ENCODE results near the gene TEX261.

DNA sequence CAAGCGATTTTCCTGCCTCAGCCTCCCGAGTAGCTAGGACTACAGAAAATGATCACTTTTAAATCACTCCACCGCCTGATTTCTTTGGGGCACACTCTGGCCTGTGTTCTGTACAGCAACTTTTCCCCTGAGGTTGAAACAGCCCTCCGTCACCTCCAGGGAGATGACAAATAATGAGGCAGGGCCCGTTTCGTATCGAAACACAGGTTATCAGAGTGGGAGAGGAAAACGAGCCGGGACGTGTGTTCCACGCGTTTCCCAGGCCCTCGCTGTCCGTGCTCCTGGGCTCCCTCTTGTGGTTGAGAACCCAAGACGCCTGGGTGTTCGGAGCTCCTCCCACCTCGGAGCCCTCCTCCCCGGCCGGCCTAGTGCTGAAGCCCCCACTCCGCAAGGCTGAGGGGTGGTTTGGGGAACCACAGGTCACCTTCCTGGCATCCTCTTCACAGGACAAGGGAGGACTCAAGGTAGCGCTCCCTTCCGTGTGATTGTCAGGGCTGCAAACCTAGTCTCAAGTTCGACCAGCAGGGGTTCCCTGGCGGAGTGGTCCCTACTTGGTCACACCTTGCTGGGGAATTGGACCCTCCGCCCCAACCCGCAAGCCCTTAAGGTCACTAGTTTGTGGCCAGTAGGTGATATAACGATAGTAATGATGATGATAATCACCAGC lies 46.2 kb downstream of the TEX261 start:
- TF ChIP-seq, protein P1, sequence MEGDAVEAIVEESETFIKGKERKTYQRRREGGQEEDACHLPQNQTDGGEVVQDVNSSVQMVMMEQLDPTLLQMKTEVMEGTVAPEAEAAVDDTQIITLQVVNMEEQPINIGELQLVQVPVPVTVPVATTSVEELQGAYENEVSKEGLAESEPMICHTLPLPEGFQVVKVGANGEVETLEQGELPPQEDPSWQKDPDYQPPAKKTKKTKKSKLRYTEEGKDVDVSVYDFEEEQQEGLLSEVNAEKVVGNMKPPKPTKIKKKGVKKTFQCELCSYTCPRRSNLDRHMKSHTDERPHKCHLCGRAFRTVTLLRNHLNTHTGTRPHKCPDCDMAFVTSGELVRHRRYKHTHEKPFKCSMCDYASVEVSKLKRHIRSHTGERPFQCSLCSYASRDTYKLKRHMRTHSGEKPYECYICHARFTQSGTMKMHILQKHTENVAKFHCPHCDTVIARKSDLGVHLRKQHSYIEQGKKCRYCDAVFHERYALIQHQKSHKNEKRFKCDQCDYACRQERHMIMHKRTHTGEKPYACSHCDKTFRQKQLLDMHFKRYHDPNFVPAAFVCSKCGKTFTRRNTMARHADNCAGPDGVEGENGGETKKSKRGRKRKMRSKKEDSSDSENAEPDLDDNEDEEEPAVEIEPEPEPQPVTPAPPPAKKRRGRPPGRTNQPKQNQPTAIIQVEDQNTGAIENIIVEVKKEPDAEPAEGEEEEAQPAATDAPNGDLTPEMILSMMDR (IDR thresholded peaks at IDR 0.05): peak; percentile 63 to 90 (median 77)
- TF ChIP-seq POLR2AphosphoS5 (IDR thresholded peaks at IDR 0.05) (no peak), POLR2A (IDR thresholded peaks at IDR 0.05) (no peak), EP300 (IDR thresholded peaks at IDR 0.05) (no peak)

Data from gastroesophageal sphincter (tissue), 3 donors.